ENCODE results near the gene SELENOV.
A peak's percentile ranks its signal among the peaks of the same experiment; 100 is the strongest.

GRCh38 chr19:39532233-39533002, 17.5 kb downstream of the SELENOV start, which contains the start of gene EID2B:
- TF ChIP-seq CTCF (IDR thresholded peaks at IDR 0.05; ENCODE audit: insufficient read depth, low read depth, low read length) = peak; percentile 94
- no peak for TF ChIP-seq EZH2 (IDR thresholded peaks at IDR 0.05; ENCODE audit: insufficient read depth, low read length)

Data from astrocyte (in vitro differentiated cells and primary cell).